HG03442 (cell line): ENCODE data around the gene FAM209A.
A peak's percentile ranks its signal among the peaks of the same experiment; 100 is the strongest.
"Not testable (repeated sequence)": the region's sequence is repeated elsewhere in the genome, so short reads cannot be mapped to it uniquely, and the experiment has no call there.

ENCODE experiments used
- ATAC-seq: cut with Tn5 transposase; IDR thresholded peaks from one replicate; pipeline ENCODE4 v1.9.1; 2021; ENCODE audit warnings: mild to moderate bottlenecking, moderate library complexity; ENCODE audit not compliant: unreplicated experiment

FAM209A gene

DNA sequence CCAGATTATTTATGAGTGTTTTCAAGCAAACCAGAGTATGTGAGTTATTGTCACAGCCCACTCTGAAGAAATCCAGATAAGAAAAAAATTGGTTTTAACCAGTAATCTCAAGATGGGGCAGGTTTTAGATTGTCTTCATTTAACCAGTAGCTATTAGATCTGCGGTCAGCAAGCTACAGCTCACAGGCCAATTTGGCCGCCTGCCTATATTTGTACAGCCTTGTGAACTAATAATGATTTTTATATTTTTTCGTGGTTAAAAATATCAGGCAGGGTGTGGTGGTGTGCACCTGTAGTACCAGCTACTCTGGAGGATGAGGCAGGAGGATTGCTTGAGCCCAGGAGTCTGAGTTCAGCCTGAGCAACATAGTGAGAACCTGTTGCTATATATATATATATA is 13.5 kb downstream of the FAM209A start:
- ATAC-seq = no peak

GRCh38 chr20:56540415-56540814 is 15.9 kb downstream of the FAM209A start:
- no peak for ATAC-seq

DNA sequence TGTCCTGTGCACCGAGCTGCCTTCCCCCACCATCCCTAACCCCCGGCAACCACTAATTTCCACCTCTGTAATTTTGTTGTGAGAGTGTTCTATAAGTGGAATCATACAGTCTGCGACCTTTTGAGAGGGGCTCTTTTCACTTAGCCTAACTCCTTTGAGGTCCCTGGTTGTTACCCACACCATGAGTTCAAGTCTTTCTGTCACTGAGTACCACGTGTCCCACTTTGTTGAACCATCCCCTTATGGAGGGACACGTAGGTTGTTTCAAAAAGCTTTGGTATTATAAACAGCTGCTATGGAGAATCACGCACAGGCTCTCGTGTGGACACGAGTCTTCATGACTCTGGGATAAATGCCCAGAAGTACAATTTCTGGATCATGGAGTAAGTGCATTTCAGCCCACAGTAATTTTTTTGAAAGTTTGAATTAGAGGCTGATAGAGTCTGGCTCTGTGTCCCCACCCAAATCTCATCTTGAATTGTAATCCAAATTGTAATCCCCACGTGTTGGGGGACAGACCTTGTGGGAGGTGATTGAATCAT is 18.0 kb downstream of the FAM209A start:
- ATAC-seq = no peak

GRCh38 chr20:56551571-56551970 is 27.0 kb downstream of the FAM209A start:
- ATAC-seq = no peak

GRCh38 chr20:56552911-56553629 is 28.5 kb downstream of the FAM209A start:
- no peak for ATAC-seq

DNA sequence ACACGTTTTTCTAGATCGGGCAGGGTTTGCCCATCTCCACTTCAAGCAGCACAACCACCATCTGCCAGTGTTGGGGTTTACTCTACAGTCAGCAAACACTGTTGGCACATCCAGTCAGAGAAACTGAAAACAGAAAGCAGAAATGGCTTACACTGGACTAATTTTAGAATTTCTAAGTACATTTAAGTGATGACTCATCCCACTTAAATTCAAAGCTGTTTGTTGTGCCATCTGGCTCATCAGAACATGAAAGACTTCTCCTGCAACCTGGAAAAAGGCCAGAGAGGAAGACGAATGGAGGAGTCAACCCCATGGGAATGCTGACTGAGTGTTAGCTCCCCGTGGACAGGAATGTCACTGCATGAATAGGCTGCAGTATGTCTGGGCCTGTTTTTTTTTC is 30.3 kb downstream of the FAM209A start:
- ATAC-seq = peak; percentile 92

GRCh38 chr20:56558968-56559367 is 34.4 kb downstream of the FAM209A start:
- ATAC-seq = no peak

DNA sequence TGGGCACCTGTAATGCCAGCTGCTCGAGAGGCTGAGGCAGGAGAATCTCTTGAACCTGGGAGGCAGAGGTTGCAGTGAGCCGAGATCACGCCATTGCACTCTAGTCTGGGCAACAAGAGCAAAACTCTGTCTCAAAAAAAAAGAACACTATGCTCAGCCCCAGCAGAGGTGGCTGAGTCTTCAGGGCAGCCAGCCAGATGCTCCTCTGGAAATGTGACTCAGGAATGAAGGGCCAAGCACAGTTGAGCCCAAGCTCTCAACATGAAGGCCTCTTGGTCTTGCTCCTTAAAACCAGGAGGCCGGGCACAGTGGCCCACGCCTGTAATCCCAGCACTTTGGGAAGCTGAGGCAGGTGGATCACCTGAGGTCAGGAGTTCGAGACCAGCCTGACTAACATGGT is 40.0 kb downstream of the FAM209A start:
- not testable (repeated sequence) for ATAC-seq

DNA sequence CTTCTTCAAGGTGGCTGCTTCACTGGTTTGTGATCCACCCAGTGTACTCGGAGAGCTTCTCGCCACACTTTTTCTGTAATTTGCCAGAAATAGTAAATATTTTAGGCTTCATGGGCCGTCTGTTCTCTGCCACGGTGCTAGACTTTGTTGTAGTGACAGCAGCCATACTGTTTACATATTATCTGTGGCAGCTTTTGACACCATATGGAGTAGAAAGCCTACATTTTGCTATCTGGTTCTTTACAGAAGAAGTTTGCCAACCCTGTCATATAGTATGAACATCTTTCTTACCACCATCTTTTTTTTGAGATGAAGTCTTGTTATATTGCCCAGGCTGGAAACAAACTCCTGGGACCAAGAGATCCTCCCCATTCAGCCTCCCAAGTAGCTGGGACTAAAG is 41.0 kb downstream of the FAM209A start:
- ATAC-seq = no peak

GRCh38 chr20:56566621-56567020 is 42.1 kb downstream of the FAM209A start:
- ATAC-seq = no peak

GRCh38 chr20:56570832-56571231 is 46.3 kb downstream of the FAM209A start:
- no peak for ATAC-seq

DNA sequence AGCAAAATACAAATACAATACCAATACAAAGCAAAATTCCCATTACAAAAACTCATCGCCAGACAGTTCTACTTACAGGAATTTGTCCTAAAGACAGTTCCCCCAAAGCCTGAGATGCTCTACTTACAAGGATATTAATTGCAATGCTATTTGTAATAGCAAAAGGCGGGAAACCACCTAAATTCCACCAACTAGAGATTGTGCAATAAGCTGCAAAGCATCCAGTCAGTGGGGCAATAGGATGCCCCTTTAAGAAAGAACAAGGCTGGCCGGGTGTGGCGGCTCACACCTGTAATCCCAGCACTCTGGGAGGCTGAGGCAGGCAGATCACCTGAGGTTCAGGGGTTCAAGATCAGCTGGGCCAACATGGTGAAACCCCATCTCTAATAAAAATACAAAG is 47.6 kb downstream of the FAM209A start:
- ATAC-seq = no peak

DNA sequence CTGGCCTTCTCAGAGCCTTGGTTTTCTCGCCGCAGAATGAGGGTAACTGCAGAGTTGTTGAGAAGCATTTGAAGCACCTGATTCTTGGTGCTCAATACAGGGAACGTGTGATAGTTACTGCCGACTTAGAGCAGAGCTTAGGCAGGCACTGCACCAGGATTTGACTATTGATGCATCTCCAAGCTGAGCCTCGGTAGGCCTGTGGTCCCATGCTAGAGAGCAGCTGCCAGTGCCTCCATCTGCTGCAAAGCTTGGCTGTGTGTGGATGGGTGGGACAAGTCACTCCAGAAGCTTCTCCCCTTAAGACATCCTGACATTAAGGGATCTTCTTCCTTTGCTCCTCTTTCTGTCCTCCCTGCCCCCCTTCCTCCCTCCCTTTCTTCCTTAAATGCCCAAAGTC is 49.4 kb downstream of the FAM209A start:
- no peak for ATAC-seq

GRCh38 chr20:56574531-56575142 is 50.1 kb downstream of the FAM209A start:
- ATAC-seq = no peak

- ATAC-seq = no peak
These were observed 50.6 kb downstream of the FAM209A start for GRCh38 chr20:56575157-56575556.
